BE2C (cell line): ENCODE measurements around the gene WNT5B.
A peak's percentile ranks its signal among the peaks of the same experiment; 100 is the strongest.

Experiments used
- DNase-seq: peaks from one replicate; pipeline ENCODE4 v3.0.0-alpha.2; 2020
- H3K27me3 ChIP-seq: fragments of 250-450 bp; sonication (Bioruptor Pico); 2 replicates; pipeline ENCODE4 v1.5.1; 2020; ENCODE audit warnings: mild to moderate bottlenecking
- H3K36me3 ChIP-seq: fragments of 250-450 bp; sonication (Bioruptor Pico); 2 replicates; pipeline ENCODE4 v1.5.1; 2020; ENCODE audit warnings: mild to moderate bottlenecking
- H3K4me1 ChIP-seq: fragments of 250-450 bp; sonication (Bioruptor Pico); 2 replicates; pipeline ENCODE4 v1.5.1; 2020
- H3K4me3 ChIP-seq: 2 replicates; pipeline ENCODE4 v1.5.1; 2011; ENCODE audit warnings: low read depth, low read length
- H3K9me3 ChIP-seq: fragments of 250-450 bp; sonication (Bioruptor Pico); 2 replicates; pipeline ENCODE4 v1.5.1; 2020
- CTCF ChIP-seq: IDR thresholded peaks from 2 replicates; pipeline ENCODE4 v1.5.1; 2012; ENCODE audit warnings: mild to moderate bottlenecking, low read depth, low read length

The WNT5B gene

GRCh38 chr12:1618489-1618888 lies 10.5 kb upstream of the WNT5B start:
- no peak for DNase-seq
- H3K9me3 ChIP-seq = no peaks in the 10 kb centered on the region
- TF ChIP-seq CTCF = no peak
- H3K4me3 ChIP-seq = no peak overlapping the region
- no peaks in the 10 kb centered on the region for H3K27me3 ChIP-seq
- H3K36me3 ChIP-seq = no peaks in the 10 kb centered on the region
- no peaks in the 10 kb centered on the region for H3K4me1 ChIP-seq

GRCh38 chr12:1619159-1619558 lies 9.9 kb upstream of the WNT5B start:
- H3K27me3 ChIP-seq = no peaks in the 10 kb centered on the region
- no peaks in the 10 kb centered on the region for H3K9me3 ChIP-seq
- no peaks in the 10 kb centered on the region for H3K4me1 ChIP-seq
- TF ChIP-seq CTCF = no peak
- DNase-seq = no peak
- H3K4me3 ChIP-seq = no peak overlapping the region
- H3K36me3 ChIP-seq = no peaks in the 10 kb centered on the region

GRCh38 chr12:1619587-1619986 lies 9.4 kb upstream of the WNT5B start:
- no peak for TF ChIP-seq CTCF
- Histone ChIP-seq H3K36me3 (no peaks in the 10 kb centered on the region), H3K9me3 (no peaks in the 10 kb centered on the region), H3K4me3 (no peak overlapping the region), H3K27me3 (no peaks in the 10 kb centered on the region), H3K4me1 (no peaks in the 10 kb centered on the region)
- no peak for DNase-seq

GRCh38 chr12:1620092-1620491 lies 8.9 kb upstream of the WNT5B start:
- Histone ChIP-seq H3K4me1 (no peaks in the 10 kb centered on the region), H3K4me3 (no peak overlapping the region), H3K36me3 (no peaks in the 10 kb centered on the region), H3K9me3 (no peaks in the 10 kb centered on the region), H3K27me3 (no peaks in the 10 kb centered on the region)
- no peak for DNase-seq
- no peak for TF ChIP-seq CTCF

- no peak for DNase-seq
- Histone ChIP-seq H3K9me3 (no peaks in the 10 kb centered on the region), H3K4me1 (no peaks in the 10 kb centered on the region), H3K36me3 (no peaks in the 10 kb centered on the region), H3K27me3 (no peaks in the 10 kb centered on the region), H3K4me3 (no peak overlapping the region)
- TF ChIP-seq CTCF = no peak
Observed at GRCh38 chr12:1622406-1622805, 6.6 kb upstream of the WNT5B start.

- Histone ChIP-seq H3K4me3 (peak overlapping the region; percentile 64), H3K9me3 (no peaks in the 10 kb centered on the region), H3K27me3 (no peaks in the 10 kb centered on the region; the same call in 1 of the 2 replicates), H3K4me1 (peaks cover 5% of the 10 kb centered on the region), H3K36me3 (no peaks in the 10 kb centered on the region)
- TF ChIP-seq CTCF = peak; percentile 38
- peak; percentile 57 for DNase-seq
Observed at GRCh38 chr12:1629338-1630132, 504 bp downstream of the WNT5B start.
